NCI-H1694 (cell line): ENCODE results near the gene GPR157.

Source experiments
- DNase-seq: peaks from one replicate; lab custom pipeline; 2025; lab: John Stamatoyannopoulos, UW

The GPR157 gene

DNA sequence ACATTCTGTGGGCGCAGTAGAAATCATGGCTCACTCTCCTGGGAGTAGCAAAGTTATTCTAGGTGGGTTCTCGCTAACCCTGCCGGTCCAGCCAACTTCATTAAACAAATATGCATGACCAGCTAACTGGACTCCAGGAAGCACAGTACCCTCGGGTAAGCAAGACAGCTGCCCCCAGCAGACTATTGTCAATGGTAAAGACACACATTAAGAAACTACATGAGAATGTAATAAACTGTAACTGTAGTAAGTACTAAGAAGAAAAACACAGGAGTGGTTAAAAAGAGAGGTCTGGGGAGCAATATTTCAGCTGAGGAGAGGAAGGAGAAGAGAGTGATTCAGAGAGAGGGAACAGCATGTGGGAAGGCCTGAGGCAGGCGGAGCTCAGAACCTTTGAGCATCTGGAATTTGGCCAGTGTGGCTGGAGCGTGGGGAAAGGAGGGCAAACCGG lies 66.9 kb downstream of the GPR157 start:
- no peak for DNase-seq

DNA sequence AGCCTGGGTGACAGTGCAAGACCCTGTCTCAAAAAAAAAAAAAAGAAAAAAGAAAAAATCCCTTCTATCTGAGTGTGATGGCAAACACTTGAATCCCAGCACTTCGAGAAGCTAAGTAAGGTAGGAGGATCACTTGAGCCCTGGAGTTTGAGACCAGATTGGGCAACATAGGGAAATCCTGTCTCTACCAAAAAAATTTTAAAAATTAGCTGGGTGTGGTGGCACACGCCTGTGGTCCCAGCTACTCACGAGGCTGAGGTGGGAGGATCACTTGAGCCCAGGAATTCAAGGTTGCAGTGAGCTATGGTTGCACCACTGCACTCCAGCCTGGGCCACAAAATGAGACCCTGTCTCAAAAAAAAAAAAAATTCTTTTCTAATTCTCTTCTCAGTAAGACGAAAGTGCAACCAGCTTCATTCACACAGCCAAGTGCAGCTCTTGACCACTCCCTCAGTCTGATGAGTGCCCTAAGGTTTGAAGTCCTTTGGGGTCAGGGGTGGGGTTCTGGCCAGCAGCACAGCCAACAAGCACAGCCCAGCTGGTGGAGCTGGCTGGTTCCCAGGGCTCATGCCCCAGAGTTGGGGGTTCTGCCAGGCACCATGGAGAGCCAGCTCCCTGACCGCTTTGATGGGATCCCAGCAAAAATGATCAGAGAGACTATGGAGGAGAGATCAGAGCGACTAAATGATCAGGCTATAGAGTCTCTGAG lies 67.5 kb downstream of the GPR157 start:
- no peak for DNase-seq

DNA sequence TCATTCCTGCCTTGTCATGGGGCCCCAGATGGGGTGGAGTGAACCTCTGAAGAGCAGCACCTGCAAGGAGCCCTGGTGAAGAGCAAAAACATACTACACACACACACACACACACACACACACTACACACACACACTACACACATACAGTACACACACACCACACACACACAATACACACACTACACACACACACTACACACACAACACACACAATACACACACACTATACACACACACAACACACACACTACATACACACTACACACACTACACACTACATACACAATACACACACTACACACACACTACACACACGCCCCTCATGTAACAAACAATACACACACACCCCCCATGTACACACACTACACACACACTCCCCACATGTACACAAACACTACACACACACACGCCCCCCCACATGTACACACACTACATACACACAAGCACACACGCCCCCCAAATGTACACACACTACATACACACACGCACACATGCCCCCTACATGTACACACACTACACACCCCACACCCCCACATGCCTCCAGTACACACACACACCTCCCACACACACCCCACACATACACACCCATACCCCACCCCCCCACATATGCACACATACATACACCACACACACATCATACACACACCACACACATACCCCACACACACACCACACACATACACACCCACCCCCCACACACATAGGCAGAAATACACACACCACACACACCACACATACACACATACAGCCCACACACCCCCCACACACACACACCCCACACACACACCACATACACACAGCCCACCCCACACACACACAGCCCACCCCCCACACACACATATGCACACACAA lies 68.8 kb downstream of the GPR157 start:
- no peak for DNase-seq

DNA sequence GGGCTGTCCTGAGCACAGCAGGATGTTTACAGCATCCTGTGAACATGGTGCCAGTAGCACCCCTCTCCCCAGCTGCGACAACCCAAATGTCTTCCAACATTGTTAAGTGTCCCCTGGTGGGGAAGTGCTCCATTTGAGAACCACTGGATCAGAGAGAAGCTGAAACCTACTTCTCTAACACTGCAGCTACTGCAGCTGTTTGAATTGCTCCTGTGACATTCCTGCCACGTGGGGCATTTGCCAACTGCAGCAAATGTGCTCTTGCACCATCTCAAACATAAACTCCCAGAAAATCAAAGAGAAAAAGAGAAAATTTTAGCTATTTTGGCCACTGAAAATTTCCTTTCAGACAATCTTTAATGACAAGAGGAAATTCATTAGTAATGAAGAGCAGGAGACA lies 70.4 kb downstream of the GPR157 start:
- DNase-seq, result no peak

DNA sequence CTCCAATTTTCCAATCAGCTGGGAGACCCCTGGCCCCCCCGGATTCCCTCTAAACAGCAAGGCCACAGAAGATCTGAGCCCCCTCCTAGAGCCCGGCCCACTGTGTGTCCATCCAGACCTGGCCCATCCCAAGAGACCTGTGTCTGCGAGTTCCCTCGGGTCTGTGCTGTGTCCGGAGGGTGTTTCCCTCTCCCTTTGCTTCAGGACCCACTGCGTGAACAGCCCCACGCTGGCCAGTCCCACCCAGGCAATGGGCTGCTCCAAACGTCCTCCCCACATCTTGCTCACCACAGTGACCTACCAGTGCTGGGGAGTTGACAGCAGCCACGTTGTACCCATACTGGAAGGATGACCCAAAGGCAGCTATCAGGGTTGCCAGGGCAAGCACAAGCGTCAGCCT lies 71.1 kb downstream of the GPR157 start:
- DNase-seq, result no peak

DNA sequence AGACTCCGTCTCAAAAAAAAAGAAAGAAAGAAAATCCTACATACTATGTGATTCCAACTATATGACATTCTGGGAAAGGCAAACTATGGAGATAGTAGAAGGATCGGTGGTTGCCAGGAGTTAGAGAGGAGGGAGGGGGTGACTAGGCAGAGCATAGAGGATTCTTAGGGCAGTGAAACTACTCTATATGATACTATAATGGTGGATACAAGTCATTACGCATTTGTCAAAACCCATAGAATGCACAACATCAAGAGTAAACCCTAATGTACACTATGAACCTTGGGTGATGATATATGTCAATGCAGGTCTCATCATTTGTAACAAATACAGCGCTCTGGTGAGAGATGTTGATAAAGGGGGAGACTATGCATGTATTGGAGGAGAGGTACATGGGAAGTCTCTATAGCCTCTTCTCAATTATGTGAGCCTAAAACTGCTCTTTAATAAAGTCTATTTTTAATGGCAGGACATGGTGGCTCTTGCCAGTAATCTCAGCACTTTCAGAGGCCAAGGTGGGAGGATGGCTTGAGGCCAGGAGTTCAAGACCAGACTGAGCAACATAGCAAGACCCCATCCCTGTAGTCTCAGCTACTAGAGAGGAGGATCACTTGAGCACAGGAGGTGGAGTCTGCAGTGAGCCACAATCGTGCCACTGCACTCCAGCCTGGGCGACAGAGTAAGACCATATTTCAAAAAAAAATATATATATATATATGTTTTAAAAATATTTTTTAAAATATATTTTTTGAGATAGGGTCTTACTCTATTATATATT lies 76.4 kb downstream of the GPR157 start:
- DNase-seq, result no peak

DNA sequence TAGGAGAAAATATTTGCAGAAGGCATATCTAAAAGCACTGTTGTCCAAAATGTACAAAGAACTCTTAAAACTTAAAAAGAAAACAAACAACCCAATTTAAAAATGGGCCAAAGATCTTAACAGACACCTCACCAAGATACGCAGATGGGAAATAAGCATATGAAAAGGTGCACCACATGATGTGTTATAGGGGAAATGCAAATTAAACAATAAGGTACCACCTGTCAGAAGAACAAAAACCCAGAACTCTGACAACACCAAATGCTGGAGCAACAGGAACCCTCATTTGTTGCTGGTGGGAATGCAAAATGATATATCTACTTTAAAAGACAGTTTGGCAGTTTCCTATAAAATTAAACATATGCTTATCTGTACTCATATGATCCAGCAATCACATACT lies 77.5 kb downstream of the GPR157 start:
- DNase-seq, result no peak

DNA sequence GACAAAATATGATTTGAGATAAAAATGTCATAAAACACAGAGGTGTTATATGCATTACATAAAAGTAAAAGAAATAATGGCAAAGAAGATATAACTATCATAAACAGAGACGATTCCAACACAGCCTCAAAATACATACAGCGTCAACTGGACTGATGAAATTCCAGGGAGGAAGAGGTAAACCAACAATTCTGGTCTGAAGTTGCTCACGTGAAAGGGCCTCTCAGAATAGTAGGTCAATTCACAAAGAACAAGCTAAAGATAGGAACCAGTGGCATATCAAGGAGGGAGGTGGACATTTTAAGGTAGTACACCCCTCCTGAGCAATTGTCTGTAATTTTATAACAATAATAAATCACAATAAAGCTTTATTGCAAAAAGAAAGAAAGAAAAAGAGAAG lies 78.1 kb downstream of the GPR157 start:
- no peak for DNase-seq
